Esophagus squamous epithelium (tissue), 4 donors: ENCODE data around the gene PINLYP.

Source experiments
- POLR2A ChIP-seq, 4 donors: fragments of 450-650 bp; IDR thresholded peaks; one replicate each; pipeline ENCODE4 v1.6.1; 2017; ENCODE audit warnings: antibody characterized with exemption in 4 of 4, mild to moderate bottlenecking in 4 of 4, moderate library complexity in 3 of 4
- TF ChIP-seq, protein P1 (sequence below), 6 experiments: fragments of 450-650 bp in 4 of 6; fragments of 200-600 bp in 2 of 6; sonication (generic) in 2 of 6; IDR thresholded peaks; one replicate each; pipeline ENCODE4 v1.5.1; 2016 to 2019; ENCODE audit warnings: antibody characterized with exemption in 6 of 6, mild to moderate bottlenecking in 4 of 6, moderate library complexity in 4 of 6

DNA sequence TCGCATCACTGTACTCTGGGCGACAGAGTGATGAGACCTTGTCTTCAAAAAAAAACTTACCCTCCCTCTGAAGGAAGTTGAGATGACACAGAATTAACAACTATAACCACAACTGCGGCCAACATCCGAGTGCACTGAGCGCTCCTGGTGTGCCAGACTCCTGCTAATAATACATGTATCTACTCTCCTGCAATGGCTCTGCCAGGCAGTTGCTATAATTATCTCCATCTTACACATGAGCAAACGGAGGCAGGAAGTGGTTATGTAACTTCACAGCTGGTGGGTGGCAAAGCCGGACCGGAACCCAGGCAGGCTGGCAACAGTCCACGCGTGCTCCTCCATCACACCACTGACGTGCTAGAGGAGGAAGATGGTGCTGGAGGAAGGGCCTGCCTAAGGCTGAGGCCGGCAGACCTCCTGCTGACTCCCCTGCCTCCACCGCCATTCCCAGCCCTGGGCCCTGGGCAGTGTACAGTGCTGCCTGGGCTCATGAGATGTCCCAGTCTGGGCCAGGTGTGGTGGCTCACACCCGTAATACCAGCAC lies 12.8 kb upstream of the PINLYP start:
- TF ChIP-seq POLR2A (IDR thresholded peaks at IDR 0.05), result no peak
- TF ChIP-seq, protein P1, sequence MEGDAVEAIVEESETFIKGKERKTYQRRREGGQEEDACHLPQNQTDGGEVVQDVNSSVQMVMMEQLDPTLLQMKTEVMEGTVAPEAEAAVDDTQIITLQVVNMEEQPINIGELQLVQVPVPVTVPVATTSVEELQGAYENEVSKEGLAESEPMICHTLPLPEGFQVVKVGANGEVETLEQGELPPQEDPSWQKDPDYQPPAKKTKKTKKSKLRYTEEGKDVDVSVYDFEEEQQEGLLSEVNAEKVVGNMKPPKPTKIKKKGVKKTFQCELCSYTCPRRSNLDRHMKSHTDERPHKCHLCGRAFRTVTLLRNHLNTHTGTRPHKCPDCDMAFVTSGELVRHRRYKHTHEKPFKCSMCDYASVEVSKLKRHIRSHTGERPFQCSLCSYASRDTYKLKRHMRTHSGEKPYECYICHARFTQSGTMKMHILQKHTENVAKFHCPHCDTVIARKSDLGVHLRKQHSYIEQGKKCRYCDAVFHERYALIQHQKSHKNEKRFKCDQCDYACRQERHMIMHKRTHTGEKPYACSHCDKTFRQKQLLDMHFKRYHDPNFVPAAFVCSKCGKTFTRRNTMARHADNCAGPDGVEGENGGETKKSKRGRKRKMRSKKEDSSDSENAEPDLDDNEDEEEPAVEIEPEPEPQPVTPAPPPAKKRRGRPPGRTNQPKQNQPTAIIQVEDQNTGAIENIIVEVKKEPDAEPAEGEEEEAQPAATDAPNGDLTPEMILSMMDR (IDR thresholded peaks at IDR 0.05), result no peak
